Heart left ventricle (tissue), 16 donors: ENCODE measurements around the gene MXRA7. TPM values are rescaled to one million over a fixed set of nuclear protein-coding genes. Genes with fewer than 3 reads are reported as not detected.

Experiments
- ATAC-seq, 4 donors: fragments of 200-7000 bp; cut with Tn5 transposase; one replicate each; pipeline ENCODE4 v1.9.1; 2020 to 2022; ENCODE audit warnings: moderate library complexity in 4 of 4, mild to moderate bottlenecking in 3 of 4, moderate number of reproducible peaks in 1 of 4
- DNase-seq, 5 donors: peaks; one replicate each; pipeline ENCODE4 v3.0.0-alpha.2; 2020
- H3K27ac ChIP-seq, 12 donors: fragments of 200-600 bp; sonication (generic) in 4 of 12; one replicate each; pipeline versions ENCODE4 v1.5.0 to v1.8.0; 2016 to 2022; ENCODE audit warnings: mild to moderate bottlenecking in 2 of 12
- H3K27me3 ChIP-seq, 9 donors: fragments of 200-600 bp; sonication (generic) in 2 of 9; one replicate each; pipeline versions ENCODE4 v1.5.1 to v1.8.0; 2016 to 2022; ENCODE audit warnings: mild to moderate bottlenecking in 3 of 9
- H3K36me3 ChIP-seq, 9 donors: fragments of 200-600 bp; sonication (generic) in 2 of 9; one replicate each; pipeline versions ENCODE4 v1.5.0 to v1.8.0; 2018 to 2022; ENCODE audit warnings: mild to moderate bottlenecking in 2 of 9
- H3K4me1 ChIP-seq, 12 donors: fragments of 200-600 bp; sonication (generic) in 4 of 12; one replicate each; pipeline versions ENCODE4 v1.5.0 to v1.8.0; 2016 to 2022; ENCODE audit warnings: mild to moderate bottlenecking in 3 of 12
- H3K4me3 ChIP-seq, 12 donors: fragments of 200-600 bp; sonication (generic) in 4 of 12; one replicate each; pipeline versions ENCODE4 v1.5.0 to v1.8.0; 2017 to 2022; ENCODE audit warnings: mild to moderate bottlenecking in 9 of 12, moderate library complexity in 4 of 12
- H3K9me3 ChIP-seq, 12 donors: fragments of 200-600 bp; sonication (generic) in 4 of 12; one replicate each; pipeline versions ENCODE4 v1.5.0 to v1.8.0; 2016 to 2022; ENCODE audit warnings: mild to moderate bottlenecking in 1 of 12
- CTCF ChIP-seq, 12 donors: fragments of 200-600 bp; sonication (generic) in 4 of 12; IDR thresholded peaks; one replicate each; pipeline versions ENCODE4 v1.5.0 to v1.8.0; 2018 to 2022; ENCODE audit warnings: antibody characterized with exemption in 12 of 12, mild to moderate bottlenecking in 5 of 12
- POLR2A ChIP-seq, 2 donors: fragments of 450-650 bp; IDR thresholded peaks; one replicate each; pipeline ENCODE4 v1.6.1; 2017; ENCODE audit warnings: antibody characterized with exemption in 2 of 2, mild to moderate bottlenecking in 2 of 2, moderate library complexity in 2 of 2
- WGBS, 4 donors: extraction: QIAGEN DNeasy Blood & Tissue Kit in 2 of 4; methylation state at CpG; one replicate each; pipeline versions ENCODE4 v1.1.5 to v1.1.7; 2013 to 2018; 5-methylcytosine and 5-hydroxymethylcytosine counted together
- intact Hi-C, 10 donors: fragments of 100-400 bp; cut with DNase I; formaldehyde crosslinking; loops; one replicate each; pipeline versions ENCODE4 v1.11.1 to v1.14.2; 2022
- polyA plus RNA-seq, 2 donors: library from polyadenylated mRNA; stranded (reverse); fragments of 200-250 nt; gene quantifications; one replicate each; pipeline ENCODE4 v1.2.3, GENCODE V29; 2013
- total RNA-seq, 9 donors: library from RNA; depleted of rRNA in 2 of 9; stranded (reverse); fragments of >200 nt in 2 of 9; fragmentation: NEBNext Ultra II Directional in 3 of 9; extraction: Animal tissue kit (Norgen Biotek cat#: 25700) in 3 of 9; gene quantifications; one replicate each; pipeline versions ENCODE4 v1.1.0 to v1.2.4, GENCODE V29; 2016 to 2023
- donor health status: ischemic (EF 13 %, LVEDD 7.1; RV severe dilation, severe dysfunction).
- donor health status: healthy with polysubstance abuse.
- donor health status: DM: no; HTN: yes; CAD: no.
- donor health status: DM: no; HTN: no; CAD: no.
- donor health status: ischemic (EF 25% LVEDD 6.9; RV normal size, moderate dysfunction).
- donor health status: ischemic (EF 25% LVEDD 5.7; RV mildly dilated, moderate dysfunction).
- donor health status: healthy.
- donor health status: DM: yes; HTN: yes; CAD: no.
- donor health status: ischemic (EF 35%, LVEDD 5.7; RV mildly dilated, moderate dysfunction).
- donor health status: nonischemic (EF 11% LVEDD 7.7; RV severe dilation, severe dysfunction).
- donor health status: DM: yes; HTN: yes; CAD: no.
- donor health status: PGD.
- donor health status: ischemic (EF 29% LVEDD 5.4; RV normal size, mild dysfunction).
- donor health status: nonischemic (EF 23%, LVEDD 6.1; RV moderate dilation, normal function).

MXRA7 gene
- total and polyA plus RNA-seq, 11 donors = 240 to 539 (median 460) TPM

DNA sequence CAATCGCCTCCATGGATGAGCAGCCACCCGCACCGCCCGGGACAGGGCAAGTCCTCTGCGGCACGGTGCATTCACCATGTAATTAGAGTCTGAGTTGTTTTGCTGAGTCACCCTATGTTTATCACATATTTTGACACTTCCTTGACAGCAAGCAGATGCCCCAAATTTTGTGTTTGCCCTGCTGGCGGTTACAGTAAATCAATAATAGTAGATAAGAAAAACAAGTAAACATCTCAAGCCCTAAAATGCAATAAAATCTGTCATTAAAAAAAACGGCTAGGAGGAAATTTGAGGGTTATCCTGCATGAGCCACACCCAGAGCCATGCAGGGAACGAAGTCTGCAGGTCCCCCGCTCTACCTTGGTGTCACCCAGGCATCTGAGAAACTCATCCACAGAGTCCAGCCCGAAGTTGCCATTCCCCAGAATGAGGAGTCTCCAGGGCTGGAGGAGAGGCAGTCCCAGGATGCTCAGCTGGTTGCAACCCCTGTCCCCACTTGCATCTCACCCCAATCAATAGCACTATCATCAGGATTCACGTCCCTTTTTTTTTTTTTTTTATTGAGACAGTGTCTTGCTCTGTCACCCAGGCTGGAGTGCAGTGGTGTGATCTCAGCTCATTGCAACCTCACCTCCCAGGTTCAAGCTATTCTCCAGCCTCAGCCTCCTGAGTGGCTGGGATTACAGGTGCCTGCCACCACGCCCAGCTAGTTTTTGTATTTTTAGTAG is 50.7 kb downstream of the MXRA7 start:
- Histone ChIP-seq H3K9me3 (no peaks in the 10 kb centered on the region), H3K27ac (peak overlapping the region in 4 of 12 donors; percentile 11 to 17 (median 14)), H3K27me3 (no peaks in the 10 kb centered on the region), H3K4me3 (no peak overlapping the region), H3K36me3 (no peaks in the 10 kb centered on the region), H3K4me1 (peaks cover 0 to 23% (median 18%) of the 10 kb centered on the region in 12 donors)
- WGBS, 4 donors = 33 to 49% (median 44%) methylated on average over 13 of the region's 13 CpGs
- intact Hi-C loops = loop anchor here in 2 of 10 donors (10.0 kb wide), 2 partner anchors 55 to 105 kb away; partner anchors contain the start of gene MXRA7 (in 1 of the 2)
- TF ChIP-seq POLR2A (IDR thresholded peaks at IDR 0.05) (no peak), CTCF (IDR thresholded peaks at IDR 0.05) (no peak)
- peak in 1 of 5 donors; percentile 33 for DNase-seq
- peak; percentile 34 to 84 (median 62) for ATAC-seq

DNA sequence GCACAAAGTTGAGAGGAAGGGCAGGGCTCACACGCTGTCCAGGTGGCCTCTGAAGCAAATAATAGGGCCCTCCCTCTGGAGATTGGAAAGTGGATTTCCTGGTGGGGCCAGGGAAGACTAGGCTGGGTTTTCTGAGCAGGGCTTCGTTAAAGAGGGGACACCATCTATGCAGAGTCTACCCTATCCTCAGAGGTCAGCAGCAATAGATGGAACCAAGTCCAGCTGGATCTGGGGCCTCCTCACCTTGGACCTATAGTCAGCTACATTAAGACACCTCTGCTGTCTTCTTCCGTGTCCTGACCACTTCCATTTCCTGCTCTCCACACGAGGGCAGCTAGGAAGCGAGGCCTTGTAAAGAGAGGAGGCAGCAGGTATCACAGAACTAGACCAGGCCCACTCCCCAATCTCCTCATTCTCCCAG is 52.5 kb downstream of the MXRA7 start:
- ATAC-seq = no peak
- H3K27ac ChIP-seq = peak overlapping the region in 1 of 12 donors; percentile 22
- TF ChIP-seq CTCF (IDR thresholded peaks at IDR 0.05) (no peak), POLR2A (IDR thresholded peaks at IDR 0.05) (no peak)
- intact Hi-C loops = no loop called here
- no peaks in the 10 kb centered on the region for H3K36me3 ChIP-seq
- H3K9me3 ChIP-seq = no peaks in the 10 kb centered on the region
- H3K4me3 ChIP-seq = no peak overlapping the region
- no peaks in the 10 kb centered on the region for H3K27me3 ChIP-seq
- DNase-seq = no peak
- 63 to 73% (median 70%) methylated on average over 5 of the region's 5 CpGs for WGBS, 4 donors
- H3K4me1 ChIP-seq = peaks cover 0 to 23% (median 18%) of the 10 kb centered on the region in 12 donors

GRCh38 chr17:76657505-76658241 is 53.1 kb downstream of the MXRA7 start:
- H3K27ac ChIP-seq = no peak overlapping the region
- ATAC-seq (no peak), DNase-seq (no peak)
- H3K9me3 ChIP-seq = peaks cover 0 to under 1% (median 0%) of the 10 kb centered on the region in 12 donors
- no peak overlapping the region for H3K4me3 ChIP-seq
- no peak for TF ChIP-seq CTCF (IDR thresholded peaks at IDR 0.05)
- no peak for TF ChIP-seq POLR2A (IDR thresholded peaks at IDR 0.05)
- no peaks in the 10 kb centered on the region for H3K27me3 ChIP-seq
- intact Hi-C loops = no loop called here
- WGBS, 4 donors = 87 to 93% (median 89%) methylated on average over 8 of the region's 8 CpGs
- no peaks in the 10 kb centered on the region for H3K36me3 ChIP-seq
- peaks cover 0 to 23% (median 18%) of the 10 kb centered on the region in 12 donors for H3K4me1 ChIP-seq

DNA sequence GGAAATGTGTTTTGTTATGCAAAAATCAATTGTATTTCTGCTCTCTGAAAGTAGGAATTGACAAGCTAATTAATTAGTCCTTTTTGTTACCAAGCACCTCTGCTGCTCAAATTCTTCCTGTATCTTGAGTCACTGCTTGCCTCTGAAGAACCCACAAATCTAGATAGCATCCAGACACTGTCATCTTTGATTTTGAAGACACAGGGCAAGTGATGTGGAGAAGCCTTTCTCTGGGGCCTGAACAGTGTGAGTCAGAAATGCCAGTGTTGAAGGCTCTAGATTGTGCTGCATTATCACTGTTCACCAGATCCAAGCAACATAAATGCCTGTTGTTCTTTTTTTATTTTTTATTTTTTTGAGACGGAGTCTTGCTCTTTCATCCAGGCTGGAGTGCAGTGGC is 56.4 kb downstream of the MXRA7 start:
- Histone ChIP-seq H3K27ac (no peak overlapping the region), H3K4me3 (no peak overlapping the region), H3K9me3 (peaks cover 0 to 9% (median 0%) of the 10 kb centered on the region in 12 donors), H3K27me3 (no peaks in the 10 kb centered on the region), H3K36me3 (no peaks in the 10 kb centered on the region), H3K4me1 (peaks cover 0 to 11% (median under 1%) of the 10 kb centered on the region in 12 donors)
- ATAC-seq (no peak), DNase-seq (no peak)
- intact Hi-C loops = no loop called here
- 70 to 97% (median 90%) methylated on average over 1 of the region's 1 CpG for WGBS, 4 donors
- no peak for TF ChIP-seq CTCF (IDR thresholded peaks at IDR 0.05)
- no peak for TF ChIP-seq POLR2A (IDR thresholded peaks at IDR 0.05)
